HEK293T (cell line): ENCODE results near the gene PRRT1B.

Experiments
- BHLHE40 ChIP-seq: fragments of 450-650 bp; IDR thresholded peaks from 2 replicates; pipeline ENCODE4 v1.6.1; 2016; ENCODE audit warnings: mild to moderate bottlenecking, moderate library complexity, borderline replicate concordance
- HDGF ChIP-seq: fragments of 450-650 bp; IDR thresholded peaks from 2 replicates; pipeline ENCODE4 v1.6.1; 2017; ENCODE audit warnings: antibody characterized with exemption, borderline replicate concordance
- SP1 ChIP-seq: fragments of 450-650 bp; IDR thresholded peaks from 2 replicates; pipeline ENCODE4 v1.6.1; 2017
- SUZ12 ChIP-seq: fragments of 450-650 bp; IDR thresholded peaks from 2 replicates; pipeline ENCODE4 v1.6.1; 2016; ENCODE audit warnings: mild to moderate bottlenecking

DNA sequence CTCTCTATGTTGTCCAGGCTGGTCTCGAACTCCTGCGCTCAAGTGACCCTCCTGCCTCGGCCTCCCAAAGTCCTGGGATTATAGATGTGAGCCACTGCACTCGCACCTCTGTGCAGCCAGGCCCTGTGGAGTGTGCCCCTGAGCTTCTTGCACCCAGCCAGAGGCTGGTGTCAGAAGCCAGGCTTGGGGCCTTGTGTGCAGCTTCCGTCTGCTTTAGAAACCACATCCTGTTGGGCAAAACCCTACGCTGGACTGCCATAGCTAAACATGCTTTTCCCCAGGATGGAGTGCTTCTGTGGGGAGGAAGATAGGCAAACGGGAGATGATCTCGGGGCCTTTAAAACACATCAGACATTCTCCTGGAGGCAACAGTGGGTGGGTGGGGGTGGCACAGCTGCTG, 40.1 kb downstream of the PRRT1B start:
- no peak for TF ChIP-seq SP1
- TF ChIP-seq HDGF = no peak
- no peak for TF ChIP-seq SUZ12
- no peak for TF ChIP-seq BHLHE40
